Measurements from ENCODE around the gene AKAP11. TPM values are rescaled to one million over a fixed set of nuclear protein-coding genes. Genes with fewer than 3 reads are reported as not detected.

AKAP11 gene
- polyA plus RNA-seq, 3 donors = 1.2 to 6.8 (median 1.7) TPM

- H3K4me3 Mint-ChIP-seq = no peak overlapping the region
- H3K36me3 Mint-ChIP-seq = peaks cover 64 to 71% of the 10 kb centered on the region in 2 donors
These were observed 33.6 kb downstream of the AKAP11 start for GRCh38 chr13:42305503-42305902.

GRCh38 chr13:42307461-42307860 lies 35.5 kb downstream of the AKAP11 start:
- Histone ChIP-seq H3K4me1 (ENCODE audit: control insufficient read depth in 1 of 2, insufficient read depth in 2 of 2, low read length in 2 of 2) (no peaks in the 10 kb centered on the region), H3K4me2 (replicated peaks; ENCODE audit: extremely low read depth, low read length, poor library complexity, severe bottlenecking) (no peak overlapping the region), H3K9ac (ENCODE audit: insufficient read depth, low read length, poor library complexity, severe bottlenecking) (no peak overlapping the region), H4K20me1 (ENCODE audit: insufficient read depth, low read length) (no peaks in the 10 kb centered on the region), H3K9me3 (replicated peaks in 1 of 2; ENCODE audit: control insufficient read depth in 1 of 2, insufficient read depth in 1 of 2, low read length in 2 of 2) (no peaks in the 10 kb centered on the region), H3K27ac (ENCODE audit: low read depth in 1 of 2, low read length in 2 of 2) (no peak overlapping the region), H2AFZ (ENCODE audit: insufficient read depth, low read depth, low read length, poor library complexity, severe bottlenecking) (no peak overlapping the region), H3K79me2 (ENCODE audit: insufficient read depth, low read length) (no peaks in the 10 kb centered on the region), H3K4me3 (replicated peaks in 1 of 3; ENCODE audit: low read depth in 2 of 3, low read length in 3 of 3) (no peak overlapping the region), H3K36me3 (replicated peaks in 1 of 2; ENCODE audit: control insufficient read depth in 1 of 2, insufficient read depth in 2 of 2, low read length in 2 of 2) (peaks cover 35 to 94% of the 10 kb centered on the region in 2 donors), H3K27me3 (ENCODE audit: control insufficient read depth in 2 of 2, insufficient read depth in 2 of 2, low read length in 2 of 2) (no peaks in the 10 kb centered on the region)
- Mint-ChIP-seq H3K4me3 (no peak overlapping the region), H3K9me3 (peaks cover 0 to 3% (median 0%) of the 10 kb centered on the region in 7 donors), H3K27ac (peak overlapping the region in 3 of 7 donors; percentile 4 to 62 (median 27)), H3K4me1 (no peaks in the 10 kb centered on the region), H3K27me3 (ENCODE audit: low read depth in 3 of 3) (no peaks in the 10 kb centered on the region), H3K36me3 (peaks cover 56 to 67% of the 10 kb centered on the region in 2 donors)
- 100% methylated on average over 2 of the region's 4 CpGs for WGBS (ENCODE audit: insufficient coverage)
- no peak for DNase-seq
- no peak for TF ChIP-seq CTCF (IDR thresholded peaks at IDR 0.05)
- intact Hi-C loops (cut with micrococcal nuclease) = no loop called here

More at GRCh38 chr13:42305503-42305902, 33.6 kb downstream of the AKAP11 start:
- H3K4me1 ChIP-seq (ENCODE audit: control insufficient read depth in 1 of 2, insufficient read depth in 2 of 2, low read length in 2 of 2) = no peaks in the 10 kb centered on the region
- DNase-seq = no peak
- H3K36me3 ChIP-seq (replicated peaks in 1 of 2; ENCODE audit: control insufficient read depth in 1 of 2, insufficient read depth in 2 of 2, low read length in 2 of 2) = peaks cover 50 to 95% of the 10 kb centered on the region in 2 donors
- intact Hi-C loops (cut with micrococcal nuclease) = no loop called here
- no peak overlapping the region for H3K9ac ChIP-seq (ENCODE audit: insufficient read depth, low read length, poor library complexity, severe bottlenecking)
- Mint-ChIP-seq H3K4me1 (no peaks in the 10 kb centered on the region), H3K9me3 (peaks cover 0 to 6% (median 1%) of the 10 kb centered on the region in 7 donors), H3K27me3 (ENCODE audit: low read depth in 3 of 3) (no peaks in the 10 kb centered on the region), H3K27ac (peak overlapping the region in 2 of 7 donors; percentile 18 to 79)
- H2AFZ ChIP-seq (ENCODE audit: insufficient read depth, low read depth, low read length, poor library complexity, severe bottlenecking) = no peak overlapping the region
- no peaks in the 10 kb centered on the region for H4K20me1 ChIP-seq (ENCODE audit: insufficient read depth, low read length)
- H3K4me3 ChIP-seq (replicated peaks in 1 of 3; ENCODE audit: low read depth in 2 of 3, low read length in 3 of 3) = no peak overlapping the region
- H3K79me2 ChIP-seq (ENCODE audit: insufficient read depth, low read length) = no peaks in the 10 kb centered on the region
- no peak overlapping the region for H3K4me2 ChIP-seq (replicated peaks; ENCODE audit: extremely low read depth, low read length, poor library complexity, severe bottlenecking)
- H3K9me3 ChIP-seq (replicated peaks in 1 of 2; ENCODE audit: control insufficient read depth in 1 of 2, insufficient read depth in 1 of 2, low read length in 2 of 2) = no peaks in the 10 kb centered on the region
- no peak overlapping the region for H3K27ac ChIP-seq (ENCODE audit: low read depth in 1 of 2, low read length in 2 of 2)
- TF ChIP-seq CTCF (IDR thresholded peaks at IDR 0.05) = no peak
- H3K27me3 ChIP-seq (ENCODE audit: control insufficient read depth in 2 of 2, insufficient read depth in 2 of 2, low read length in 2 of 2) = no peaks in the 10 kb centered on the region
